Fibroblast of lung (primary cell): ENCODE data around the gene ING3. TPM values are rescaled to one million over a fixed set of nuclear protein-coding genes. Genes with fewer than 3 reads are reported as not detected.

Experiments
- DNase-seq, 2 donors: peaks; one replicate each; pipeline versions ENCODE4 v3.0.0 to v3.0.0-alpha.2; 2010; ENCODE audit warnings: low read depth in 2 of 2
- H2AFZ ChIP-seq: 2 replicates; pipeline ENCODE4 v1.5.1; 2012; ENCODE audit warnings: low read length, control low read depth, inconsistent platforms
- H3K27ac ChIP-seq: 2 replicates; pipeline ENCODE4 v1.5.1; 2011; ENCODE audit warnings: low read length, control low read depth; ENCODE audit not compliant: insufficient read depth
- H3K27me3 ChIP-seq: 2 replicates; pipeline ENCODE4 v1.5.1; 2011; ENCODE audit warnings: mild to moderate bottlenecking, low read length; ENCODE audit not compliant: control insufficient read depth, insufficient read depth
- H3K36me3 ChIP-seq: 2 replicates; pipeline ENCODE4 v1.5.1; 2011; ENCODE audit warnings: low read length; ENCODE audit not compliant: control insufficient read depth, insufficient read depth
- H3K4me1 ChIP-seq: 2 replicates; pipeline ENCODE4 v1.5.1; 2011; ENCODE audit warnings: low read length; ENCODE audit not compliant: control insufficient read depth, insufficient read depth; ENCODE audit errors: extremely low read depth
- H3K4me2 ChIP-seq: 2 replicates; pipeline ENCODE4 v1.5.1; 2011; ENCODE audit warnings: low read length, control low read depth; ENCODE audit not compliant: insufficient read depth; ENCODE audit errors: extremely low read depth
- H3K4me3 ChIP-seq, 4 experiments: fragments of 200-600 bp in 1 of 4; sonication (generic) in 1 of 4; replicated peaks in 1 of 4; 2 replicates each; pipeline ENCODE4 v1.5.1; 2011 to 2016; ENCODE audit warnings: low read length in 4 of 4, low read depth in 3 of 4, mild to moderate bottlenecking in 3 of 4, control low read depth in 2 of 4, inconsistent platforms in 1 of 4, mixed read lengths in 1 of 4; ENCODE audit not compliant: insufficient read depth in 1 of 4; ENCODE audit errors: control extremely low read depth in 1 of 4
- H3K79me2 ChIP-seq: 2 replicates; pipeline ENCODE4 v1.5.1; 2012; ENCODE audit warnings: mild to moderate bottlenecking, low read length, inconsistent platforms; ENCODE audit not compliant: control insufficient read depth, insufficient read depth
- H3K9ac ChIP-seq: 2 replicates; pipeline ENCODE4 v1.5.1; 2011; ENCODE audit warnings: mild to moderate bottlenecking, low read length, control low read depth; ENCODE audit not compliant: insufficient read depth
- H3K9me3 ChIP-seq: 2 replicates; pipeline ENCODE4 v1.5.1; 2012; ENCODE audit warnings: low read depth, low read length; ENCODE audit not compliant: control insufficient read depth, insufficient read depth
- H4K20me1 ChIP-seq: 2 replicates; pipeline ENCODE4 v1.5.1; 2011; ENCODE audit warnings: low read length; ENCODE audit not compliant: control insufficient read depth, insufficient read depth; ENCODE audit errors: extremely low read depth
- CTCF ChIP-seq, 2 donors: IDR thresholded peaks in 1 of 2; conservative IDR thresholded peaks in 1 of 2; 1 replicate in 1 of 2; 2 replicates in 1 of 2; pipeline ENCODE4 v1.5.1; 2011 to 2012; ENCODE audit warnings: low read length in 2 of 2, control low read depth in 1 of 2, inconsistent platforms in 1 of 2, low read depth in 1 of 2, mild to moderate bottlenecking in 1 of 2
- EZH2 ChIP-seq: IDR thresholded peaks from 2 replicates; pipeline ENCODE4 v1.5.1; 2012; ENCODE audit warnings: low read length, control low read depth, mild to moderate bottlenecking; ENCODE audit errors: missing control alignments
- polyA plus RNA-seq, 2 donors: library from polyadenylated mRNA; depleted of rRNA in 1 of 2; stranded (reverse) in 1 of 2; unstranded in 1 of 2; fragments of >200 nt; gene quantifications; 2 replicates each; pipeline ENCODE4 v1.2.1, GENCODE V29; 2011 to 2012; ENCODE audit warnings: missing spikeins in 1 of 2
- total RNA-seq: library from RNA; depleted of rRNA; stranded (reverse); fragments of >200 nt; gene quantifications from 2 replicates; pipeline ENCODE4 v1.2.1, GENCODE V29; 2014

Gene ING3
- total and polyA plus RNA-seq, 2 donors (not counting 1 experiment from before 2014, with no cell fraction given), result 16.6 to 17.5 TPM

DNA sequence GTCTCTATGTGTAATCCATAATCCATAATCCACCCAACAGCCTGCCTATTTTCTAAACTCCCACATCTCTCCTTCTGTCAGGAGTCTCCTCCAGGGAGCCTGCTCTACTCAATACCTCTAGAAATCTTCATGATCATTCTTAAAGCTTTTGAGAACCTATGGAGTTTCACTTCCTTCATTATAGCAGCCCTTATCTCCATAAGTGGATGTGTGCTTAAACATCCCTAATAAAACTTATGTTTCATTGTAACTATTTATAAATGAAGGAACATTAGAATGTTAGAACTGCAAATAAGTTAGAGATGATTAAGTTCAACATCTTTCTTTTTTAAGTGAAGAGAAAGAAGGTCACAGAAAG lies 46.4 kb downstream of the ING3 start:
- H3K27ac ChIP-seq, result no peak overlapping the region
- peaks cover 11% of the 10 kb centered on the region for H3K4me1 ChIP-seq
- no peak overlapping the region for H3K4me2 ChIP-seq

GRCh38 chr7:120997882-120998474 lies 47.4 kb downstream of the ING3 start:
- Histone ChIP-seq H3K9ac (no peak overlapping the region), H3K27ac (no peak overlapping the region), H3K4me1 (peaks cover 17% of the 10 kb centered on the region), H4K20me1 (no peaks in the 10 kb centered on the region), H3K9me3 (no peaks in the 10 kb centered on the region), H3K4me3 (no peak overlapping the region), H3K79me2 (peaks cover 79% of the 10 kb centered on the region), H3K27me3 (no peaks in the 10 kb centered on the region), H3K4me2 (no peak overlapping the region), H3K36me3 (no peaks in the 10 kb centered on the region), H2AFZ (no peak overlapping the region)
- TF ChIP-seq EZH2 (no peak), CTCF (conservative IDR thresholded peaks at IDR 0.05 in 1 of 2, IDR thresholded peaks at IDR 0.05 in 1 of 2; ENCODE audit: low read depth in 1 of 2, low read length in 2 of 2) (no peak)
- no peak for DNase-seq

More for the DNA sequence above, 46.4 kb downstream of the ING3 start:
- no peak for DNase-seq
- Histone ChIP-seq H2AFZ (no peak overlapping the region), H3K9me3 (no peaks in the 10 kb centered on the region), H3K27me3 (no peaks in the 10 kb centered on the region), H3K9ac (no peak overlapping the region), H3K4me3 (no peak overlapping the region), H4K20me1 (no peaks in the 10 kb centered on the region), H3K79me2 (peaks cover 86% of the 10 kb centered on the region), H3K36me3 (no peaks in the 10 kb centered on the region)
- TF ChIP-seq EZH2, result no peak
- TF ChIP-seq CTCF (conservative IDR thresholded peaks at IDR 0.05 in 1 of 2, IDR thresholded peaks at IDR 0.05 in 1 of 2; ENCODE audit: low read depth in 1 of 2, low read length in 2 of 2), result no peak

- no peak overlapping the region for H3K4me3 ChIP-seq
- no peak overlapping the region for H3K9ac ChIP-seq
- no peaks in the 10 kb centered on the region for H3K9me3 ChIP-seq
- H2AFZ ChIP-seq, result no peak overlapping the region
- DNase-seq, result no peak
- H3K4me1 ChIP-seq, result peaks cover 18% of the 10 kb centered on the region
- TF ChIP-seq EZH2 (no peak), CTCF (conservative IDR thresholded peaks at IDR 0.05 in 1 of 2, IDR thresholded peaks at IDR 0.05 in 1 of 2; ENCODE audit: low read depth in 1 of 2, low read length in 2 of 2) (no peak)
- H3K27me3 ChIP-seq, result no peaks in the 10 kb centered on the region
- H3K79me2 ChIP-seq, result peaks cover 78% of the 10 kb centered on the region
- no peaks in the 10 kb centered on the region for H3K36me3 ChIP-seq
- H4K20me1 ChIP-seq, result no peaks in the 10 kb centered on the region
- peak overlapping the region; percentile 40 for H3K4me2 ChIP-seq
- no peak overlapping the region for H3K27ac ChIP-seq
Observed at GRCh38 chr7:120998520-120998919, 47.9 kb downstream of the ING3 start.
